CD4-positive, alpha-beta T cell treated with Interleukin-17A for 4 hours (primary cell): ENCODE data around the gene TULP4.
"Not testable (repeated sequence)": the region's sequence is repeated elsewhere in the genome, so short reads cannot be mapped to it uniquely, and the experiment has no call there.

Experiments used
- DNase-seq: peaks from one replicate; pipeline ENCODE4 v3.0.0-alpha.2; 2020; ENCODE audit warnings: mixed read lengths

TULP4 gene

DNA sequence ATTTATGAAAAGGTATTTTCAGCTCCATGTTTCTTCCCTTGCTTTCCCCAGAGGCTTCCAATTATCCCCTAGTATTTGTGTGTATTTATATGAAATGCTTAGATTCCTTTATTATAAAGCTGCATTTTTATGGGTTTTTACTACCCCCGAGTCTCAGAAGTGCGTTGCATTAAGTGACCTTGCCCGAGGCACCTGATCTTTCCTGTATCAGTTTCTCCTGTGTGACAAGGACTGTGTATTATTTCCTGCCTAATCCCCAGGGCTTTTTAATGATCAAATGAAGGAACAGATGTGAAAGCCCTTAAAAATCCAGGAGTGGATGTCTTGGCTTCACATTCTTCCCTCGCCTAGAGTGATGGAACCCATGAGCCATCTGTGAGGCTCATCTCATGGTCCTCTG lies 118.8 kb downstream of the TULP4 start:
- DNase-seq, result no peak

GRCh38 chr6:158431560-158431959 lies 119.3 kb downstream of the TULP4 start:
- DNase-seq, result no peak

DNA sequence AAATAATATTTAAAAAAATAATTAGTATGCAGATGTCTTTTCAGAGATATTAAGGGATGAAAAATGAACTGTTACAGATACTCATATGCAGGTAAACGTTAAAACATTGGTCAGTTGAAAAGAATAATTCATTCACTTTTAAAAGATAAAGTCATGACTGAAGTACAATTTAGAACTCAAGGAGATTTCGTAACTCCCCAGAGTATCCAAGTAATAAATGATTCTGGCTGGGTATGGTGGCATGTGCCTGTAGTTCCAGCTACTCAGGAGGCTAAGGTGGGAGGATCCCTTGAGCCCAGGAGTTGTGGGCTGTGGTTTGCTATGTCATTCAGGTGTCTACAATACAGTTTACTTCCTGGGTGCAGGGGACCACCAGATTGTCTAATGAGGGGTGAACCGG lies 125.3 kb downstream of the TULP4 start:
- no peak for DNase-seq

DNA sequence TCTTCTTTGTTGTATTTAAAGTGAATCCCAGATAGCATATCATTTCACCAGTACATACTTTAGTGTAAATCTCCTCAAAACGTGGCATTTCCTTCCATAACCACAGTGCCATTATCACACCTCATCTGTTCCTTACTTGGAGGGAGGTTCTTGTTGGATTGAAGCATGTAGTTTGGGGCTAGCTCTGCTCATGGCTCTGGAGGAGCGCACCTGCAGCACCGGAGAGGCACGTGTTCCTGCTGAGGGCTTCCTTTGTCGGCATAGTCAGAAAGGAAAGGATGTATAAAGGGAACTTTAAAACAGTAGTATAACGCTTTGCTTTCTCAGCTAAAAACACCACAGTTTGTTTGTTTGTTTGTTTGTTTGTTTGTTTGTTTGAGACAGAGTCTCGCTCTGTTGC lies 126.0 kb downstream of the TULP4 start:
- no peak for DNase-seq

- no peak for DNase-seq
These were observed 127.0 kb downstream of the TULP4 start for GRCh38 chr6:158439255-158439654.

GRCh38 chr6:158441716-158442215 lies 129.5 kb downstream of the TULP4 start:
- DNase-seq, result no peak

- no peak for DNase-seq
These were observed 130.0 kb downstream of the TULP4 start for GRCh38 chr6:158442306-158442705.

DNA sequence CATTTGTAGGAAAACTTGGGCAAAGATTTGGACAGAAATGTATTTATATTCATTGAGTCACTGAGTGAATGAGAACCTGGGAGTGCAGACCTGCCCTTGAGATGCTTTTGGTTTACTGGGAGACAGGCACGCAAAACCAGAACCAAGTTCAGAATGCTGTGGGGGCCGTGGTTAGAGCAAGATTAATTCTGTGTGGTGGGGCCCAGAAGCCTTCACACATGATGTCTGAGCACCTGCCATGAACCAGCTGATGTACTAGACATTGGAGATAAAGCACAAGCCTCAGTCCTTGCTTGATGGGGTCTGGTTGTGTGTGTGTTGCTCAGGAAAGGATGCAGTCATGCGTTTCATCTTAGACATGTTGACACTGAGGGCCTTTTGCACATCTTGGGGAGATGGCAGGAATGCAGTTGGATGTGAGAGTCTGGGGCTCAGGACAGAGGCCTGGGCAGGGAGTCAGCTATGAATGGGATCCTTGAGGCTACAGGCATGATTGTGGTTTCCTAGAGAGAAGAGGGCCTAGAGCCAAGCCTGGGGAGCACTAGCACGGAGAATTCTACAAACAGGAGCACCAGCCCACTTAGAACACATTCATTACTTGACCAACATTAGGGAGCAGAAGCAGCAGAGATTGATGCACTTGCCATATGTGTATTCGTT lies 133.3 kb downstream of the TULP4 start:
- no peak for DNase-seq

- DNase-seq, result no peak
These were observed 136.6 kb downstream of the TULP4 start for GRCh38 chr6:158448856-158449255.

DNA sequence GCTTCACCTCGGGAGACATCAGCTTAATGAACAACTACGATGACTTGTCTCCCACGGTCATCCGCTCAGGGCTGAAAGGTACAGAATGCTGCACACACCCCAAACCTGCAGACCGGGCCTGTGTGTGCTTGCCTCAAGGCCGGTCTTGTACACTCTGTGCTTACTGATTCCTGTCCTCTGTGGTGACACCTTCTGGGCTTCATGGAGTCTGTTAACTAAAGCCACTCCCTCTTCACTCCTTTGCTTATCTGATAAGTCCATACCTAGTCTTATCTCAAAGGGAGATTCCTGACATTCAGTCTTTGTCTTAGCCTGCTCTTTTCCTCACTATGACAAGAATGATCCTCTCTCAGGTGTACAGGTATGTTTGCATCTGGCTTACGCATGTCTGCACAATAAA lies 139.9 kb downstream of the TULP4 start:
- DNase-seq, result no peak

GRCh38 chr6:158457131-158457530 lies 144.9 kb downstream of the TULP4 start:
- no peak for DNase-seq

- DNase-seq, result no peak
These were observed 145.5 kb downstream of the TULP4 start for GRCh38 chr6:158457616-158458278.

DNA sequence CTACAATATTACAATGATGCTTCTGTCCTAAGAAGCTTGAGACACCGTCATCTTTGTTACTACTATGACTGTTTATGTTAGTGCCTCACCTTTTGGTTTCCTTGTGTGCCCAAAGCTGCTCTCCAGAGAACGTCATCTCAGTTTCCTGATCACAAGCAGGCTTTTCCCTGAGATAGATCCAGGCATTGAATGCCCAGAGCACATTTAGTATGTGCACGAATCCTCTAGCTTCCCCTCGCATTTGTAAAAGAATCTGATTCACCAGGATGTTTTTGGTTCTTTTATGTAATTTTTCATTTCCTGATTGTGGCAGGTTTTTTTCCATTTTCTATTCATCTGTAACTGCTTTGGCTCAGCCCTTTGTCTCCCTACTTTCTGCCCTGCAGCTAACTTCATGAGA lies 147.5 kb downstream of the TULP4 start:
- DNase-seq, result no peak

- DNase-seq, result no peak
These were observed 148.4 kb downstream of the TULP4 start for GRCh38 chr6:158460602-158461169.

GRCh38 chr6:158461954-158462353 lies 149.7 kb downstream of the TULP4 start:
- no peak for DNase-seq

- no peak for DNase-seq
These were observed 152.2 kb downstream of the TULP4 start for GRCh38 chr6:158464483-158464882.

DNA sequence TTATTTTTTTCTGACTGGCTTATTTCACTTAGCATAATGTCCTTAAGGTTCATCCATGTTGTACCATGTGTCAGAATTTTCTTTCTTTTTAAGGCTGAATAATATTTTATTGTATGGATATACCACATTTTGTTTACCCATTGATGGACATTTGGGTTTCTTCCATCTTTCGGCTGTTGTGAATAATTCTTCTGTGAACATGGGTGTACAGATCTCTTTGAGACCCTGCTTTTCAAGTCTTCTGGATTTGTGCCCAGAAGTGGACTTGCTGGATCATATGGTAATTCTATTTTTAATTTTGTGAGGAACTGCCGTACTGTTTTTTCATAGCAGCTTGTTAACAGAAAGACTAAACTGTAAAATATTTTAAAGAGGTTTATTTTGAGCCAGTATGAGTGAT lies 153.0 kb downstream of the TULP4 start:
- DNase-seq, result no peak

DNA sequence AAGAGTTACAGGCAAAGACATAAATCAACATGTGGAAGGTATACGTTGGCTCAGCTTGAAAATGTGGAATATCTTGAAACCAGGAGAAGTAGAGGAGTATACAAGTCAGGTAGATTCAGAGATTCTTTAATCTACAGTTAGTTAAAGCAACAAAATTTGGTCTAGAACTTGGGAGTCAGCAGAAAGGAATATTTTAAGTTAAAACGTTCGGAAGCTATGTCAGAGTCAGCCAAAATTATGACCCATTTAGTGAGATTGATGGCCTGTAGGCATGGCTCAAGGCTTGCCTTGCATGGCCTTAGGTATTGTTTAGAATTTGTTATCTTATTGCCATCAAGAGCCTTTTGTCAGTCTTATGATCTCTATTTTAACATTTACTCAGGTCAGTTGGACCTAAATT lies 153.5 kb downstream of the TULP4 start:
- DNase-seq, result no peak

GRCh38 chr6:158467923-158468322 lies 155.7 kb downstream of the TULP4 start:
- DNase-seq, result no peak

GRCh38 chr6:158468666-158469065 lies 156.4 kb downstream of the TULP4 start:
- DNase-seq, result no peak

DNA sequence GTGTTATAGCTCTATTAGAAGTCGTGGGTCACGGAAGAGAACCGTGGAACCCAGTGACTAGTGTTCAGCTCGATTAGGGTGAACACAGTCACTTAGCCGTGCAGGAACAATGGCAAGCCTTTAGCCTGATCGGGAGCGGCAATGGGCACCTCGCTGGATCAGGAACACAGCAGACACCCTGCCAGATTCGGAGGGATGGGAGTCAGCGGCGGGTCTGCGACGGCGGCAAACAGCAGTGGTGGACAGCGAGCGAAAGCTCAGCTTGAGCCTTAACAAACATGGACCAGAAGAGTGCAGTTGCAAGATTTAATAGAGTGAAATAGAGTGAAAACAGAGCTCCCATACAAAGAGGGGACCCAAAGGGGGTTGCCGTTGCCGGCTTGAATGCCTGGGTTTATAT lies 157.8 kb downstream of the TULP4 start:
- not testable (repeated sequence) for DNase-seq

DNA sequence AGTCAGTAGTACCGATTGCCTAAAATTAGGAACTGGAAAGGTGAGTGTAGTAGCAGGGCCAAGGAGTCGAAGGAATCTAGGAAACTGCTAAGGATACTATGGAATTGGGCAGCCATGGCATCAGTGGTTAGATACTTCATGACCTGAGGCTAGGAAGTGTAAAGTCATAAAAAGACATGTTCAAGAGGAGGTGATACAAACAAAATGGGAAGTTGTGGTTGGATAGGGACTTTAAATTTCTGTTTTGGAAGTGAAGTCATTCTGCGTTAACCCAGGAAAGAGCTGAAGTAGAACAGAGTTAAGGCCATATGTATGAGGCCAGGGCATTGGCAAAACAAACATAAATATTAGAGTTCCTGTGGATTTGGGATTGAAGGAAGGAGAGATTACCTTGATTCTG lies 159.1 kb downstream of the TULP4 start:
- DNase-seq, result no peak

DNA sequence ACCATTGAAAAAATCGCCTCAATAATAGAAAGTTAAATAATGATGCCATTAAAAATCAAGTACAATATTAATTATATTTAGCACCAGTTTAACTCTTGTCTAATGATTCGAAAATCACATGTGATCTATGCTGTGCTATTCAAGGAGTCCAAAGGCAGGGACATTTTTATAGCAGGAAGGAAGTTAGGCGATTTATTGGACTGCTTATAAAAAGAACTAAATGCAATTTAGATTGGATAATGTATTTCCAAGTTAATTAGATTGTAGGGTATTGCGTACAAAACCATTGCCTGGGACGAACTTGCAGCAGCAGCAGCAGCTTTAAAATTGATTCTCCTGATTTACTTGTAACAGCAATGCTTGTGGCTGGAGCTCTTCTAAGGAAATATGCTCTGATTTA lies 160.2 kb downstream of the TULP4 start:
- DNase-seq, result no peak

DNA sequence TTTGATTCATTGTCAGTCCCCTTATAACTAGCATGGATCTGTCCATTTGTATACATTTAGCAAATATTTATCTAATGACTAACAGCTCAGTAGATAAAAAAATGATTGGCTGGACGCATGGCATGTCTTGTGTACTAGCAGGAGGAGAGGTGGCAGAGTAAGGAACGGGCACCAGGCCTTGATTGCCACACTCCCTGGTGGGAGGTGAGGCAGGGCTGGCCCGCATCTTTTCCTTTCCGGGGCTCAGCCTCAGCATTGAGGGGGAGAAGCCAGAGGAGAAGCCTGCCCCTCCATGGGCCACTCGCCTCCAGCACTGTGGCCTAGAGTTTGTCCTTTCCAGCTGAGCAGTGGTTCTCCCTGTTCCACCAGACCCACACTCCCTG lies 162.7 kb downstream of the TULP4 start:
- no peak for DNase-seq
